ENCODE data around the gene EBNA1BP2.

DNA sequence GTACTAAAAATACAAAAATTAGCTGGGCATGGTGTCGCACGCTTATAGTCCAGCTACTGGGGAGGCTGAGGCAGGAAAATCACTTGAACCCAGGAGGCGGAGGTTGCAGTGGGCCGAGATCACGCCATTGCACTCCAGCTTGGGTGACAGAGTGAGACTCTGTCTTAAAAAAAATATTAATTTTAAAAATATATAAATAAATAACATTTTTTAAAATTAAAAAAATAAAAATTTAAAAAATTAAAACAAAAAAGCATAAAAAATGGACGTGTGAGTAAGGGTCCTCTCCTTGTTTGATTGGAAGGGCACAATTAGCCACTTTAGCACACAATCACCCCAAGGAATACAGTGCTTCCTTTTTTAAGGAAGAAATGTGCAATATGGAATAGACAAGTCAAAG is 18.6 kb downstream of the EBNA1BP2 start:
- no peak for TF ChIP-seq POLR2A (IDR thresholded peaks at IDR 0.05; ENCODE audit: low read depth, low read length)
- TF ChIP-seq POLR2AphosphoS5 (IDR thresholded peaks at IDR 0.05; ENCODE audit: low read depth, low read length), result no peak
- TF ChIP-seq TAF1 (IDR thresholded peaks at IDR 0.05; ENCODE audit: borderline replicate concordance, low read depth, low read length), result no peak
